Activated CD4-positive, alpha-beta T cell treated with anti-CD3 and anti-CD28 coated beads, Interleukin-2, amount 10 ng/mL, durations not matched to agents 24 days and 14 days (primary cell): Measurements from ENCODE around the gene NUDT2. TPM values are rescaled to one million over a fixed set of nuclear protein-coding genes. Genes with fewer than 3 reads are reported as not detected.
A peak's percentile ranks its signal among the peaks of the same experiment; 100 is the strongest.

Source experiments
- DNase-seq: peaks from one replicate; pipeline ENCODE4 v3.0.0; 2022
- H3K27ac Mint-ChIP-seq: one replicate; pipeline ENCODE4 v1.8.0; 2022; ENCODE audit warnings: mild to moderate bottlenecking, mixed read lengths
- H3K27me3 Mint-ChIP-seq: one replicate; pipeline ENCODE4 v1.8.0; 2022; ENCODE audit warnings: mixed read lengths
- H3K36me3 Mint-ChIP-seq: one replicate; pipeline ENCODE4 v1.8.0; 2022; ENCODE audit warnings: low read depth, mild to moderate bottlenecking, mixed read lengths
- H3K4me1 Mint-ChIP-seq: one replicate; pipeline ENCODE4 v1.8.0; 2021; ENCODE audit warnings: mixed read lengths
- H3K4me3 Mint-ChIP-seq: one replicate; pipeline ENCODE4 v1.8.0; 2022; ENCODE audit warnings: mild to moderate bottlenecking, moderate library complexity, mixed read lengths
- H3K9me3 Mint-ChIP-seq: one replicate; pipeline ENCODE4 v1.8.0; 2021; ENCODE audit warnings: mixed read lengths
- intact Hi-C: fragments of 100-400 bp; cut with micrococcal nuclease; formaldehyde crosslinking; loops from one replicate; pipeline ENCODE4 v1.15.1; 2023
- total RNA-seq: library from RNA; stranded (reverse); gene quantifications from 2 replicates; pipeline ENCODE4 v1.2.3, GENCODE V29; 2022

Gene NUDT2
- total RNA-seq, 1 donor from 2014 or later, result 30.4 TPM

DNA sequence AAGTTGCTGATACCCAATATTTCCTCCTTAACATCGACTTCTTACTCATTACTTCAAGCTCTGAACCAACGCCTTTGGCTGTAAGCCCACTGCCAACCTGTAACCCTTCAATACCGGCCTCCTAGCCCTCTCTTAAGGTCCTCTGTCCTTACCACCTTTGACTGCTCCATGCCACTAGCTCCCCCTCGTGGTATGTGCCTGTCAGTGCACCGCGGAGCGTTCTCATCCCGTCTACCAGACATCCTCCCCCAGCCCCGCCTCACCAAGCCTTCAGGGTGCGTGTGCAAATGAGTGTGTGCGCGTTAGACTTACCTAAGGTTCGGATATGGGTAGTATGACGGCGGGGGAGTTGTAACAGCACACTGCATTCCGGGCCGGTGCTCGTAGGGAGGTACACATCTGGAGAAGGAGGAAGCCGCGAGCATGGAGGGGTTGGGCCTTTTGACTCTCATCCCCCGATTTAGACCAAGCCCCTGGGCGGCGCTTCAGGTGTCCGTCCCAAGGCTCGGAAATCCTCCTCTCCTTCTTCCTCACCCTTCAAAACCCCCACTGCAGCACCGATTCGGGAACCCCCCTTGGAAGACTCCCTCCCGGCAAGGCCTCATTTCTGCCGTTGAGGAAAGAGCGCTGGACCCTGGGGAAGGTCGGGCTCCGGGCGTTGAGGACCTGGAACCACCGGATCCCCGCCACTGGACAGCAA, 50.1 kb downstream of the NUDT2 start:
- H3K27me3 Mint-ChIP-seq, result peaks cover 14% of the 10 kb centered on the region
- intact Hi-C loops, result loop anchor here (1.0 to 2.0 kb wide), 5 partner anchors 50 to 330 kb away; partner anchors contain the start of genes DNAI1, FAM219A, KIF24 and NUDT2
- no peaks in the 10 kb centered on the region for H3K9me3 Mint-ChIP-seq
- peak; percentile 98 for DNase-seq
- H3K4me1 Mint-ChIP-seq, result peaks cover 42% of the 10 kb centered on the region
- no peaks in the 10 kb centered on the region for H3K36me3 Mint-ChIP-seq
- peak overlapping the region; percentile 76 for H3K27ac Mint-ChIP-seq
- H3K4me3 Mint-ChIP-seq, result peak overlapping the region; percentile 87

DNA sequence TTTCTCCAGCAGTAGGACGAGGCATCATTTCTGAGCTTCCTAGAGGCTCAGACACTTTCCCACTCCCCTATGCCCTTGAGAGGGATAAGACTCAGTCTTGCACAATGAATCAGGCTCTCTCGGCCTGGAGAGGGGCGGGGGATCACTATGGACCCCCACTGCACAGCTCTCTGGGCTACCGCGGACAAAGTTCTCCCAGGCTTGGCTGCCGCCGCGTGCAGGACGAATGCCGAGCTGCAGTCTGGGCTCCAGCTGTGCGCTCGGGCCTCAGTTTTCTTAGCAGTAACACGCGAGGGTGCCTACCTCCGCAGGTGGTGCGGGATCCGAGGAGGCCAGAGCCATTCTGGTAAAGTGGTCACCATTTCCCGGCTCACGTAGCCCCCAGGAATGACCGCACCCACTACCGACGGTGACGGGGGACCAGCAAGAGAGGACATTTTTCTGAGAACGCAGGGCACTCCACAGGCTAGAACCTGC, 50.7 kb downstream of the NUDT2 start:
- intact Hi-C loops, result loop anchor here (1.0 to 2.0 kb wide), 3 partner anchors 51 to 201 kb away; partner anchors contain the start of genes DNAI1, FAM219A, KIF24 and NUDT2
- peak; percentile 72 for DNase-seq
- Mint-ChIP-seq H3K9me3 (no peaks in the 10 kb centered on the region), H3K27me3 (peaks cover 14% of the 10 kb centered on the region), H3K27ac (peak overlapping the region; percentile 76), H3K4me3 (peak overlapping the region; percentile 87), H3K4me1 (peaks cover 42% of the 10 kb centered on the region), H3K36me3 (no peaks in the 10 kb centered on the region)

DNA sequence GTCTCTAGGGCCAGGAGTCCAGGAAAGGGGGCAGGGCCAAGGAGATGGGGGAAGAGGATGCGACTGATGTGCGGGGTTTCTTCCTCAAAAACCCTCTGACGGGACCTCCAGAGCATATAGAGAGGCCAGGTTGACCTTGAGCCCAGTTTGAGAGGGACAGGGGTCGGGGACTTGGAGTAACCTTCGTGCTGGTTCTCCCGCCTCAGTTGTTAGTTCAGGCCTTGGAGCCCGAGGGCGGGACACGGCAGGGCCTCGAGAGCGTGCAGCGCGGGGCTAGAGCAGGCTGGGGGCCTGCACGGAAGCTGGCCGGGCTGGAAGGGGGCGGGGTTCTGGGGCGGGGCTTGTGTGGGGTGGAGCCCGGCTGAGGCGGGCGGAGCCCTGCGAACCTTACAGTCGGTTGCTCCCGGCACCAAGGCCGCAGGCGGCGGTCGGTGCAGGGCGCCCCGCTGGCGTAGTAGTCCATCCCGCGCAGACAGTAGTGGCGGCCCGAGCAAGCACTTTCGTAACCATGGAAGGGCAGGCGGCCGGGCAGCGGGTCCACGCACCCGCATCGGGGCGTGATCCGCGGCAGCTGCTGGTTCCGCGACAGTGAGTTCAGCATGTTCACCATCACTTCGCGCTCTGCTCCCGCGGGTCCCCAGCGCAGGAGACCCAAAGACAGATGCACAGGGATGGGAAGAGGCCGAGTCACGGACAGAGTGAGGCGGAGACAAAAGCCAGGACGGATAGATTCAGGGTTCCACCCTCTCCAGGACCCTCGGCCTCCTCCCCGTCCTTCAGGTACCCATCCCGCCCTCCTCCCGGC, 51.3 kb downstream of the NUDT2 start:
- no peaks in the 10 kb centered on the region for H3K36me3 Mint-ChIP-seq
- peak overlapping the region; percentile 76 for H3K27ac Mint-ChIP-seq
- peak overlapping the region; percentile 87 for H3K4me3 Mint-ChIP-seq
- H3K4me1 Mint-ChIP-seq, result peaks cover 37% of the 10 kb centered on the region
- DNase-seq, result peak; percentile 92
- peaks cover 14% of the 10 kb centered on the region for H3K27me3 Mint-ChIP-seq
- intact Hi-C loops, result loop anchor here (1.0 to 2.0 kb wide), 3 partner anchors 51 to 202 kb away; partner anchors contain the start of genes DNAI1, FAM219A, KIF24 and NUDT2
- H3K9me3 Mint-ChIP-seq, result no peaks in the 10 kb centered on the region

DNA sequence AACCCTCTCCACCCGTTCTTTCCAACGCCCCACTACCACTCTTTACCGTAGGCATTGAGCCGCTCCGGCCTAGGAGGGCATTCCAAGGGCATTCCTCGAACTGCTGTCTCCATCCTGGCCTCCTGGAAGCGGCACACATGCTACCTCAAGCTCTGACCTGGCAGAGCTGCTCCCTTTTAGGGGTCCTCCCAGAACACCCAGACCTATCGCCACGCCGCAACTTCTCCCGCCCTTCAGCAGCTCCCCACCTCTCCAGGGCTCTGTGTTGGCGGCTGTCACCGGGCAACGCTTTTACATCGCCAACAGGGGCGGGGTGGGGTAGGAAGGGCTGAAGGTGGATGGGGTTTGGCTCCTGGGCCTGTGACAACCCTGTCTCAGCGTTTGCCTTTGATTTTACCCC, 52.0 kb downstream of the NUDT2 start:
- Mint-ChIP-seq H3K4me3 (peak overlapping the region; percentile 87), H3K36me3 (no peaks in the 10 kb centered on the region), H3K27me3 (peaks cover 14% of the 10 kb centered on the region), H3K27ac (peak overlapping the region; percentile 45), H3K9me3 (no peaks in the 10 kb centered on the region), H3K4me1 (peaks cover 32% of the 10 kb centered on the region)
- DNase-seq, result peak; percentile 70
- intact Hi-C loops, result loop anchor here (2.0 kb wide), 1 partner anchor 203 kb away; the partner anchor contains the start of gene UBAP1

DNA sequence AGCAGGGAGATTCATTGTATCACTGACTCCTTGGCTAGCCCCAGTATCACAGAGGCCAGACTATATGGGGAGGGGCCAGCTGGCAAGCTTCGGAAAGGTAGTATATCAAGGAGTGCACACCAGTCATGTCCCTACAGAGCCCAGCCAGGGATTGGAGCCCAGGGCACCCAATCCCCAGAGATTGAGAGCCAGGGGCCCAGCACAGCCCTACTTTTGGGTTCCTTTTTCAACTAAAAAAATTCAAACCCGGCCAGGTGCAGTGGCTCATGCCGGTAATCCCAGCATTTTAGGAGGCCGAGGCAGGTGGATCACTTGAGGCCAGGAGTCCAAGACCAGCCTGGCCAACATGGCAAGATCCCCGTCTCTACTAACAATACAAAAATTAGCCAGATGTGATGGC, 52.7 kb downstream of the NUDT2 start:
- Mint-ChIP-seq H3K4me3 (peak overlapping the region; percentile 87), H3K27me3 (peaks cover 14% of the 10 kb centered on the region), H3K9me3 (no peaks in the 10 kb centered on the region), H3K27ac (no peak overlapping the region), H3K36me3 (no peaks in the 10 kb centered on the region), H3K4me1 (peaks cover 32% of the 10 kb centered on the region)
- intact Hi-C loops, result no loop called here
- no peak for DNase-seq

DNA sequence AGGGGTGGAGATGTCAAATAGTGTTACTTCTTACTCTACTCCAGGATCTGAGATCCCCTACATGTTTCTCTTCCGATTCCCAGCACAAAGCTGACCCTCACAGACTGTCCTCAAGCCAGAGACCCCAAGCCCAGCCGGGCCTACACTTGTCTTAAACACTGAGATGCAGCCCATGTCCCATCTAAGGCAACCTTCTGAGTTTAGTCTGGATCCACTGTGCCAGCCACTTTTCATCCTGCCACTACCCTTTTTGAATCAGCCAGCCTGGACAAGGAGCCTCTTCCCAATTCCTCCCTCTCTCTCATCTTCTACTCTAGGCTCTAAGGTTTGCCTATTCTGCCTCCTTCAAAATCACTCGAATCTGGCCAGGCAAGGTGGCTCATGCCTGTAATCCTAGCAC, 53.5 kb downstream of the NUDT2 start:
- no peak for DNase-seq
- H3K27ac Mint-ChIP-seq, result no peak overlapping the region
- no peak overlapping the region for H3K4me3 Mint-ChIP-seq
- peaks cover 32% of the 10 kb centered on the region for H3K4me1 Mint-ChIP-seq
- no peaks in the 10 kb centered on the region for H3K36me3 Mint-ChIP-seq
- H3K27me3 Mint-ChIP-seq, result peaks cover 14% of the 10 kb centered on the region
- H3K9me3 Mint-ChIP-seq, result no peaks in the 10 kb centered on the region
- intact Hi-C loops, result no loop called here

DNA sequence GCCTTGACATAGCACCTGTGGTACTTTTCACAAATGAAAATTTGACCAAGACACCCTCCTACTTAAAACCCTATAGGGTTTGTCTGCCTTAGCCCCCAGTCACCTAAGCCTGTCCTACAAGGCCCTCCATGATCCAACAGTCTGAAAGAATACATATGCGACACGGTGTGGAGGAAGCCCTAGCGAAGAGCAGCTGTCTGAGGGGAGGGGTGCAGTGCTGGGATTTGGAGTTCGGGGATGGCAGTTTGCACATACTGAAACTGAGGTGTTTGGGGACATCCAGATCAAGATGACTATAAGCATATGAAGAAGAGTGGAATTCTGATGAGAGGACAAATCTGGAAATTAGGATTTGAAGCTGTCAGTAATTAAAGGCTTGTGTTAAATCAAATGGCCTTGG, 54.5 kb downstream of the NUDT2 start:
- Mint-ChIP-seq H3K4me3 (no peak overlapping the region), H3K4me1 (peaks cover 27% of the 10 kb centered on the region), H3K27ac (no peak overlapping the region), H3K27me3 (peaks cover 14% of the 10 kb centered on the region), H3K9me3 (no peaks in the 10 kb centered on the region), H3K36me3 (no peaks in the 10 kb centered on the region)
- intact Hi-C loops, result no loop called here
- DNase-seq, result no peak

DNA sequence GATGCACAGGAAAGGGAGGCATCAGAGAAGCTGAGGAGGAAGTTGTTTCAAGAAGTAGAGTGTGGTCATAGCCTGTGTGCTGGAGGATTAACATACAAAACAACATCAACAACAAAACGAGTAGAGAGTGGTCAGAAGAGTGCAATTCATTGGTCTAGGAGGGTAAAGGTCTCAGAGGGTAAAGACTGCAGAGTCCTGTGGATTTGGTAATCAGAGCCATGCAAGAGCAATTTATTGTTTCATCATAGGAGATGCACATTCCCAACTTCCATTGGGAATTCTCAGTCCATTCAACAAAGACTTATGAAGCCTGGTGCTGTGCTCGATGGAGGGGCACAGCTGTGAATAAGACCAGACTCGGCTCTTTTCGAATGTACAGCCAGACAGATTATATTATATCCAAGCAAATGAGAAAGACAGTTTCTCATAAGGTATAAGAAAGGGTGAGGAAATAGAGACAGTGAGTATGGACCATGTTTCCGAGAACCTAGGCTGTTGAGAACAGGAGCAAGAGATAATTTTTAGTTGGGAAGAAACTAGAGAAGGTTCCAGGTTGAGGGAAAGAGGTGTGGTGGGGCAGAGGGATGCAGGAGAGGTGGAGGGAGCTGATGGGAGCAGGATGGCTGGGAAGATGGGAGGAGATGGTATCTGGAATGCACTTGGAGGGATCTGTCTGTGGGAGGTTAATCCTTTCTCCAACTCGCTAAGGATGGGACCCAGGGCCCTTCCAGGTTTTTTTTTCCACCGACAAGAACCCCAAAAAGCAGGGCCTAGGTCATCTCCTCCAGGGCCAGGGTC, 55.2 kb downstream of the NUDT2 start:
- no peak for DNase-seq
- Mint-ChIP-seq H3K4me1 (peaks cover 22% of the 10 kb centered on the region), H3K36me3 (no peaks in the 10 kb centered on the region), H3K27me3 (peaks cover 17% of the 10 kb centered on the region), H3K4me3 (no peak overlapping the region), H3K27ac (no peak overlapping the region), H3K9me3 (no peaks in the 10 kb centered on the region)
- intact Hi-C loops, result no loop called here

DNA sequence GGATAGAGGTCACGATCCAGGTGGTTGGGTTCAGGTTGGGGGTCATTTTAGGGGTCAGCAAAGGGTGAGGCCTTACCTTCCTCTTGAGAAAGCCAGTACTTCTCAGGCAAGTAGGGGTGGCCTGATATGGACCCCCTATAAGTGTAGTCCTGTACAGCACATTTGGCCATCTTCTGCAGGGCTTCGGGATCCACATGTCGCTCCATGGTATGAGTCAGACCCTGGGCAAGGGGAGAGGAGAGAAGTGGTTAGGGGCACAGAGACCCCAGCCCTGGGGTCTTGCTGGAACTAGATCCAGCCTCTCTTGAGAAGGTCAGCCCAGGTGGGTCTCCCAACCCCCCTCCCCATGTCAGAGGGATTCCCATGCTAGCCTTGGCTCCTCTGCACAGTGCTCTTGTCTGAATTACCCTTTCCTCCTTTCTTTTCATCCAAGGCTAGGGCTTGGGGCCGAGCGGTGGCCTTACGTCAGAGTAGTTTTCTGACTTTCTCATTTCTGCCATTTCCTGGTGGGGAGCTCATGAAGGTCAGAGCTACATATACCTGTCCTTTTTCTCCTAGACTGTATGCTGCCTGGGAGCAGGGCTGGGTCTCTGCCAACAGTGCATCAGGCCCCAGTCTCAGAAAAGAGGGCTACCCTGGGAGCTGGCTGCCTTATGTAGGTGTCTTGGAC, 56.3 kb downstream of the NUDT2 start:
- intact Hi-C loops, result no loop called here
- H3K4me3 Mint-ChIP-seq, result no peak overlapping the region
- no peaks in the 10 kb centered on the region for H3K36me3 Mint-ChIP-seq
- no peaks in the 10 kb centered on the region for H3K9me3 Mint-ChIP-seq
- peaks cover 17% of the 10 kb centered on the region for H3K27me3 Mint-ChIP-seq
- H3K27ac Mint-ChIP-seq, result no peak overlapping the region
- H3K4me1 Mint-ChIP-seq, result peaks cover 12% of the 10 kb centered on the region
- DNase-seq, result no peak

DNA sequence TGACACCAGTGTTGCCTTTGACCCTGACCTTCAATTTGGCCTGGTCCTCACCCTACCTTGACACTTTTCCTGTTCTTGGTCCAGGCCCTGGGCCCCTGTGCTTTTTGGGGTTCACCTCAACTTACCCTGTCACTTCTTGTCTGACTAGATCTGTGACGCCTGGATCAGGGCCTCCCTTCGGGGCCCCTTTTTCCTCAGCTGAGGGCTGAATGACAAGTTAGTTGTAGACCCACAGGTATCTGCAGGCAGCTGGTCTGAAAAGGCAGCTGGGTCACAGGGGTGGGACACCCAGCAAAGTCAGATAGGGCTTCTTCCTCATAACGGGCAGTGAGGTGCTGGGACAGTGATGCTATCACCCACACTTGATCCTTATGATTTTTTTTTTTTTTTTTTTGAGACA, 57.3 kb downstream of the NUDT2 start:
- intact Hi-C loops, result no loop called here
- no peak overlapping the region for H3K27ac Mint-ChIP-seq
- H3K9me3 Mint-ChIP-seq, result no peaks in the 10 kb centered on the region
- peaks cover 23% of the 10 kb centered on the region for H3K27me3 Mint-ChIP-seq
- no peaks in the 10 kb centered on the region for H3K36me3 Mint-ChIP-seq
- peaks cover 3% of the 10 kb centered on the region for H3K4me1 Mint-ChIP-seq
- DNase-seq, result no peak
- H3K4me3 Mint-ChIP-seq, result no peak overlapping the region

DNA sequence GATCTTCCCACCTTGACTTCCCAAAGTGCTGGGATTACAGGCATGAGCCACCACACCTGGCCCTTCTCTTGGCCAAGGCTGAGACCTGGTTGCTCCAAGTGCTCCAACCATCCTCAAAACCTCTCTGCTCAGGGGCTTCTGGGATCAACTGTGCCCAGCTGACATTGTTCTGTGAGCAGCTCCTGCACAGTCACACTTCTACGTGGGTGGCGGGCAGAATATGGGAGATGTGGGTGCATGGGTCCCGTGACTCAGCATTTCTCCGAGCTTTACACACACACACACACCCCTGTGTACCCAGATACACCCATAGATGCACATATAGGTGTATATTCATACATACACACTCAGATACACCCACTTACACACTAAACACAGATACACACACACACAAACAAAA, 57.9 kb downstream of the NUDT2 start:
- H3K9me3 Mint-ChIP-seq, result no peaks in the 10 kb centered on the region
- H3K27ac Mint-ChIP-seq, result no peak overlapping the region
- intact Hi-C loops, result no loop called here
- H3K4me3 Mint-ChIP-seq, result no peak overlapping the region
- no peaks in the 10 kb centered on the region for H3K36me3 Mint-ChIP-seq
- DNase-seq, result no peak
- peaks cover 22% of the 10 kb centered on the region for H3K27me3 Mint-ChIP-seq
- peaks cover 3% of the 10 kb centered on the region for H3K4me1 Mint-ChIP-seq

DNA sequence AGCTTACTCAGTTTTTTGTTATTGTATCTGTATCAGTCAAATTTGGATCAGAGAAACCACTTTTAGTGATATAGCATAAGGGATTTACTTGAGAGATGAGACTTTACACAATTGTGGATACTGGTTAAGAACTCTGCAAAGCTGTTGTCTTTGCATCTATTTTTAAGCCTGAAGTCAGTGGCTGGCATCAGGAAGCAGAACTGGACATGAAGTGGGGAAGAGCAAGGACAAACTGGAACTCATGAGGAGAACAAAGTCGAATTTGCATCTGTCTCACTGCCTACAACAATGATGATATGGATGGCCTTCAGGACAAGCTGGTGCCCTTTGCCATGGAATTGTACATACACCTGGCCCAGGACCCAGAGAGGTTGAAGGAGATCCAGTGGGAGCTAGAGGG, 63.1 kb downstream of the NUDT2 start:
- H3K4me3 Mint-ChIP-seq, result no peak overlapping the region
- DNase-seq, result no peak
- H3K9me3 Mint-ChIP-seq, result no peaks in the 10 kb centered on the region
- peaks cover 3% of the 10 kb centered on the region for H3K4me1 Mint-ChIP-seq
- peaks cover 21% of the 10 kb centered on the region for H3K27me3 Mint-ChIP-seq
- intact Hi-C loops, result no loop called here
- H3K36me3 Mint-ChIP-seq, result no peaks in the 10 kb centered on the region
- H3K27ac Mint-ChIP-seq, result no peak overlapping the region
